Tibial nerve (tissue), 4 donors: ENCODE results near the gene TATDN3. TPM values are rescaled to one million over a fixed set of nuclear protein-coding genes. Genes with fewer than 3 reads are reported as not detected.
"Not testable (repeated sequence)": the region's sequence is repeated elsewhere in the genome, so short reads cannot be mapped to it uniquely, and the experiment has no call there.

ENCODE experiments used
- DNase-seq, 2 donors: peaks; one replicate each; pipeline ENCODE4 v3.0.0-alpha.2; 2019; ENCODE audit warnings: low spot score in 2 of 2
- H3K27ac ChIP-seq, 4 donors: fragments of 200-600 bp; sonication (generic) in 3 of 4; one replicate each; pipeline ENCODE4 v1.5.1; 2017 to 2019; ENCODE audit warnings: mild to moderate bottlenecking in 1 of 4
- H3K27me3 ChIP-seq, 2 donors: fragments of 200-600 bp; sonication (generic) in 1 of 2; one replicate each; pipeline versions ENCODE4 v1.5.1 to v1.6.0; 2017 to 2019
- H3K36me3 ChIP-seq, 3 donors: fragments of 200-600 bp; sonication (generic); one replicate each; pipeline ENCODE4 v1.5.1; 2018 to 2019
- H3K4me1 ChIP-seq, 4 donors: fragments of 200-600 bp; sonication (generic) in 3 of 4; one replicate each; pipeline ENCODE4 v1.5.1; 2017 to 2019
- H3K4me3 ChIP-seq, 4 donors: fragments of 200-600 bp; sonication (generic) in 3 of 4; one replicate each; pipeline ENCODE4 v1.5.1; 2017 to 2019; ENCODE audit warnings: mild to moderate bottlenecking in 1 of 4, moderate library complexity in 1 of 4
- H3K9me3 ChIP-seq, 4 donors: fragments of 200-600 bp; sonication (generic) in 3 of 4; one replicate each; pipeline ENCODE4 v1.5.1; 2017 to 2019
- EP300 ChIP-seq, 2 donors: sonication (generic); formaldehyde crosslinking; IDR thresholded peaks; one replicate each; pipeline ENCODE4 v1.6.1; 2017; ENCODE audit warnings: antibody characterized with exemption in 2 of 2, mild to moderate bottlenecking in 1 of 2
- POLR2A ChIP-seq, 2 donors: fragments of 450-650 bp; IDR thresholded peaks; one replicate each; pipeline ENCODE4 v1.6.1; 2017; ENCODE audit warnings: antibody characterized with exemption in 2 of 2, mild to moderate bottlenecking in 2 of 2, moderate library complexity in 2 of 2
- WGBS, 2 donors: methylation state at CpG; one replicate each; pipeline ENCODE4 v1.1.5; 2018; 5-methylcytosine and 5-hydroxymethylcytosine counted together
- total RNA-seq, 4 donors: library from RNA; depleted of rRNA; stranded (reverse); fragments of >200 nt; gene quantifications; one replicate each; pipeline ENCODE4 v1.1.0, GENCODE V29; 2016
- TF ChIP-seq, protein P1 (sequence below), 5 experiments: fragments of 200-600 bp in 3 of 5; fragments of 450-650 bp in 2 of 5; sonication (generic) in 3 of 5; IDR thresholded peaks; one replicate each; pipeline ENCODE4 v1.5.1; 2016 to 2019; ENCODE audit warnings: antibody characterized with exemption in 5 of 5, mild to moderate bottlenecking in 3 of 5, moderate library complexity in 2 of 5

TATDN3 gene
- total RNA-seq, 4 donors from 2014 or later: 9.2 to 25.1 (median 13.0) TPM

GRCh38 chr1:212754680-212755079, 37.0 kb upstream of the TATDN3 start:
- no peak for DNase-seq
- Histone ChIP-seq H3K4me1 (peaks cover 0 to 32% (median 7%) of the 10 kb centered on the region in 4 donors), H3K27me3 (no peaks in the 10 kb centered on the region), H3K4me3 (no peak overlapping the region), H3K36me3 (peaks cover 0 to 14% (median 0%) of the 10 kb centered on the region in 3 donors), H3K27ac (no peak overlapping the region), H3K9me3 (no peaks in the 10 kb centered on the region)
- 73 to 83% methylated on average over 1 of the region's 1 CpG for WGBS, 2 donors
- no peak for TF ChIP-seq EP300 (IDR thresholded peaks at IDR 0.05)
- no peak for TF ChIP-seq POLR2A (IDR thresholded peaks at IDR 0.05)
- TF ChIP-seq, protein P1, sequence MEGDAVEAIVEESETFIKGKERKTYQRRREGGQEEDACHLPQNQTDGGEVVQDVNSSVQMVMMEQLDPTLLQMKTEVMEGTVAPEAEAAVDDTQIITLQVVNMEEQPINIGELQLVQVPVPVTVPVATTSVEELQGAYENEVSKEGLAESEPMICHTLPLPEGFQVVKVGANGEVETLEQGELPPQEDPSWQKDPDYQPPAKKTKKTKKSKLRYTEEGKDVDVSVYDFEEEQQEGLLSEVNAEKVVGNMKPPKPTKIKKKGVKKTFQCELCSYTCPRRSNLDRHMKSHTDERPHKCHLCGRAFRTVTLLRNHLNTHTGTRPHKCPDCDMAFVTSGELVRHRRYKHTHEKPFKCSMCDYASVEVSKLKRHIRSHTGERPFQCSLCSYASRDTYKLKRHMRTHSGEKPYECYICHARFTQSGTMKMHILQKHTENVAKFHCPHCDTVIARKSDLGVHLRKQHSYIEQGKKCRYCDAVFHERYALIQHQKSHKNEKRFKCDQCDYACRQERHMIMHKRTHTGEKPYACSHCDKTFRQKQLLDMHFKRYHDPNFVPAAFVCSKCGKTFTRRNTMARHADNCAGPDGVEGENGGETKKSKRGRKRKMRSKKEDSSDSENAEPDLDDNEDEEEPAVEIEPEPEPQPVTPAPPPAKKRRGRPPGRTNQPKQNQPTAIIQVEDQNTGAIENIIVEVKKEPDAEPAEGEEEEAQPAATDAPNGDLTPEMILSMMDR (IDR thresholded peaks at IDR 0.05): no peak

DNA sequence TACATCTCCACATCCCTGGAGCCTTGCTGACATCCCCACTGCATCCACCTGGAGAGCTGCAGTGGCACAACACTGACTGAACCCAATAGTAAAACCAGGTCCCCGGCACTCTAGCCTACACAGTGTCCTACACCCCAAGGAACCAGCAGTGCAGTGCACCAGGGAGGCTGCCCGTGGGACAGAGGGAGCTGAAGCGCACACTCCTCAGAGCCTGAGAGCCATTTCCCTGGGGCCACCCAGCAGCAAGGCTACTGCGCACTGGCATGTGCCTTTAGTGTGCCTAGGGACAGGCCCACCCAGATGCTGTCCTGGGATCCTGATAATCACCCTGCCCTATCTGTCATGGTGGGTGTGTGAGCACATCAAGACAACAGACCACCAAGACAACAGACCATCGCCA, 32.0 kb upstream of the TATDN3 start:
- TF ChIP-seq, protein P1 (IDR thresholded peaks at IDR 0.05): no peak
- no peak for TF ChIP-seq EP300 (IDR thresholded peaks at IDR 0.05)
- no peak for TF ChIP-seq POLR2A (IDR thresholded peaks at IDR 0.05)
- H3K4me3 ChIP-seq: no peak overlapping the region
- H3K9me3 ChIP-seq: no peaks in the 10 kb centered on the region
- H3K27me3 ChIP-seq: no peaks in the 10 kb centered on the region
- no peak for DNase-seq
- H3K36me3 ChIP-seq: peaks cover 0 to 26% (median 0%) of the 10 kb centered on the region in 3 donors
- no peaks in the 10 kb centered on the region for H3K4me1 ChIP-seq
- no peak overlapping the region for H3K27ac ChIP-seq
- WGBS, 2 donors: 100% methylated on average over 2 to 3 of the region's 5 CpGs

DNA sequence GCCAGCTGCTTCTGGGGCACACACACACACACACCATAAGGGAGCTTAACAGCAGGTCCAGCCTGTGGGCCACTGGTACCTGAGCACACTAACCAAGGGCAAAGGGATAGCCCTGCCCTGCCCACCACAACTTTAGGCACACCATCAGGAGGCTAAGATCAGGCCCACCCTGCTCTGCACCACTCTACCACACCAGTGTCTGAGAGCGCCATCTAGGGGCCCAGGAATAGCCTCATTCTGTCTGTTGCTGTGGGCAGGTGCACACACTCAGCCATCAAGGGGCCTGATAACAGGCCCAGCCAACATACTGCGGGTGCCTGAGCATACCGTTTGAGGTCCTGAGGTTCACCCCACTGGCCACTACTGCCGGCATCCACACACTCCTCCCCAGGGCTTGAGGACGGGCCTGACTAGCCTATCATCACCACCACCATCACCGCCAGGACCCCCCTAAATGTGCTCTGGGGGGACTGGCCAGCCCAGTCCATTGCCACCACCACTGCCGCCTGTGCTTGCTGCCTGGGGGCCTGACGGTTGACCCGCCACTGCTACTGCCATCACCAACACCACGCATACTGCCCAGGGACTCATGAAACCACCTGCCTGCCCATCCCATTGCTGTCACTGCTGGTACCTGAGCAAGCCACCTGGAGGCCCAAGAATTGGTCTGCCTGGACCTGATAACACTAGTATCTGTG, 31.4 kb upstream of the TATDN3 start:
- Histone ChIP-seq H3K9me3 (no peaks in the 10 kb centered on the region), H3K36me3 (peaks cover 0 to 28% (median 0%) of the 10 kb centered on the region in 3 donors), H3K4me3 (no peak overlapping the region), H3K27me3 (no peaks in the 10 kb centered on the region), H3K4me1 (no peaks in the 10 kb centered on the region), H3K27ac (no peak overlapping the region)
- WGBS, 2 donors: 93 to 97% methylated on average over 10 of the region's 10 CpGs
- no peak for DNase-seq
- TF ChIP-seq, protein P1 (IDR thresholded peaks at IDR 0.05): no peak
- no peak for TF ChIP-seq POLR2A (IDR thresholded peaks at IDR 0.05)
- TF ChIP-seq EP300 (IDR thresholded peaks at IDR 0.05): no peak

- WGBS, 2 donors: 97 to 98% methylated on average over 4 of the region's 4 CpGs
- DNase-seq: no peak
- H3K27ac ChIP-seq: no peak overlapping the region
- H3K4me1 ChIP-seq: no peaks in the 10 kb centered on the region
- TF ChIP-seq, protein P1 (IDR thresholded peaks at IDR 0.05): no peak
- TF ChIP-seq EP300 (IDR thresholded peaks at IDR 0.05) (no peak), POLR2A (IDR thresholded peaks at IDR 0.05) (no peak)
- peaks cover 0 to 37% (median 0%) of the 10 kb centered on the region in 3 donors for H3K36me3 ChIP-seq
- H3K4me3 ChIP-seq: no peak overlapping the region
- H3K27me3 ChIP-seq: no peaks in the 10 kb centered on the region
- peaks cover 0 to 11% (median 2%) of the 10 kb centered on the region in 4 donors for H3K9me3 ChIP-seq
Measured at GRCh38 chr1:212762234-212762633, 29.5 kb upstream of the TATDN3 start.

GRCh38 chr1:212762839-212763238, 28.9 kb upstream of the TATDN3 start:
- no peaks in the 10 kb centered on the region for H3K4me1 ChIP-seq
- H3K27me3 ChIP-seq: no peaks in the 10 kb centered on the region
- H3K36me3 ChIP-seq: peaks cover 0 to 40% (median 0%) of the 10 kb centered on the region in 3 donors
- WGBS, 2 donors: 94 to 98% methylated on average over 9 of the region's 9 CpGs
- no peak for TF ChIP-seq EP300 (IDR thresholded peaks at IDR 0.05)
- TF ChIP-seq, protein P1 (IDR thresholded peaks at IDR 0.05): no peak
- TF ChIP-seq POLR2A (IDR thresholded peaks at IDR 0.05): no peak
- H3K4me3 ChIP-seq: no peak overlapping the region
- H3K9me3 ChIP-seq: peaks cover 0 to 17% (median 5%) of the 10 kb centered on the region in 4 donors
- no peak for DNase-seq
- no peak overlapping the region for H3K27ac ChIP-seq

DNA sequence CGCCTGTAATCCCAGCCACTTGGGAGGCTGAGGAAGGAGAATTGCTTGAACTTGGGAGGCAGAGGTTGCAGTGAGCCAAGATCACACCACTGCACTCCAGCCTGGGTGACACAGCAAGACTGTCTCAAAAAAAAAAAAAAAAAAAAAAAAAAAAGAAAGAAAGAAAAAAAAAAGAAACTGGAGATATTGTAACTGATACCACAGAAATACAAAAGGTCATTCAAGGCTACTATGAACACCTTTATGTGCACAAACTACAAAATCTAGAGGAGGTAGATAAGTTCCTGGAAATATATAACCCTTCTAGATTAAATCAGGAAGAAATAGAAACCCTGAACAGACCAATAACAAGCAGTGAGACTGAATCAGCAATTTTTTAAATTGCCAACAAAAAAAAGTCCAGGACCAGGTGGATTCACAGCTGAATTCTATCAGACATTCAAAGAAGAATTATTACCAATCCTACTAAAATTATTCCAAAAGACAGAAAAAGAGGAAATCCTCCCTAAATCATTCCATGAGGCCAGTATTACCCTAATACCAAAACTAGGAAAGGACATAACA, 26.9 kb upstream of the TATDN3 start:
- H3K4me1 ChIP-seq, H3K27me3 ChIP-seq, H3K4me3 ChIP-seq, H3K27ac ChIP-seq, DNase-seq: not testable (repeated sequence)
- 92% methylated on average over 1 of the region's 1 CpG for WGBS, 2 donors
- Histone ChIP-seq H3K36me3 (peaks cover 0 to 58% (median 0%) of the 10 kb centered on the region in 3 donors), H3K9me3 (peaks cover 0 to 36% (median 13%) of the 10 kb centered on the region in 4 donors)

GRCh38 chr1:212766825-212767224, 24.9 kb upstream of the TATDN3 start:
- DNase-seq, H3K27me3 ChIP-seq, H3K27ac ChIP-seq, H3K4me1 ChIP-seq, H3K4me3 ChIP-seq: not testable (repeated sequence)
- H3K36me3 ChIP-seq: peaks cover 0 to 73% (median 0%) of the 10 kb centered on the region in 3 donors
- WGBS, 2 donors: 47 to 48% methylated on average over 2 of the region's 2 CpGs
- H3K9me3 ChIP-seq: peaks cover 0 to 51% (median 16%) of the 10 kb centered on the region in 4 donors
